Astrocyte of the hippocampus (primary cell): Measurements from ENCODE around the gene CHIC2.

Experiments used
- DNase-seq: peaks from one replicate; pipeline ENCODE4 v3.0.0; 2011; ENCODE audit warnings: low read depth, low spot score

The CHIC2 gene

GRCh38 chr4:54093324-54094240, 29.2 kb upstream of the CHIC2 start:
- DNase-seq: no peak

DNA sequence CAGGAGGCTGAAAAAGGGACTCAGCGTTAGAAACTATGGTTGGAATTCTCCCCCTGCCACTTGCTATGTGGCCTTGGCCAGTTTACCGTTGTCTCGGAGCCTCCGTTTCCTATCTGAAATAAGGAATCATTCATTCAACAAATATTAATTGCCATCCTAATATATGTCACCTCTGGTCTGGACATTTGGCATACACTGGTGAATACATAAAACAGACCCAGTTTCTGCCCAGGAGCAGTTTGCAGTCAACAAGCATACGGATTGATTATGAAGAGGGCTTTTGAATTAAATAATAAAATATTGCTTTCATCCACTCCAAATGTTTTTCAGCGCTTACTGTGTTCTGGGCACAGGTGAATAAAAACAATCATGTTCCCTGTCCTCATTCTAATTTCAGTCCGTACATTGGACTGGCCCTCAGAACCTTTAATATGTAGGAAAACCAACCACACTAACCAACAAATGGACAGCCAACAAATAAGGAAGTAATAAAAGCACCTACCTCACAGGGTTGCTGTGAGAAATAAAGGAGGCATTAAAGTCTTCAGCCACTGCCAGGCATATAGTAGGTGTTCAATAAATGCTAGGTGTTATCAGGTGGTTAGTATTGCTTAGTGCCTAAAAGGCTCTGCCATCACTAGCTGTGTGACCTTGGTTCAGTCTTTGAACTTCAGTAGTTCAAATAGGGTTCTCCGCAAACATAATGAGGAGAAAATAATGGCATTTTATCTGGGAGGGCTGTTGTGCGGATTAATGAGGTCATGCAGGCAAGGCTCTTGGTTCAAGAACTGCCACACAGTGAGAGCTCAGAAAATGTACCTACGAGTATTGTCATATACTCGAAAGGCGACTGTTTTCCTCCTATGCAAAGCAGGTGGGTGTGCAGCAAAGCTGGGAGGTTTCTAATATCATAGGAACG, 28.3 kb upstream of the CHIC2 start:
- no peak for DNase-seq

DNA sequence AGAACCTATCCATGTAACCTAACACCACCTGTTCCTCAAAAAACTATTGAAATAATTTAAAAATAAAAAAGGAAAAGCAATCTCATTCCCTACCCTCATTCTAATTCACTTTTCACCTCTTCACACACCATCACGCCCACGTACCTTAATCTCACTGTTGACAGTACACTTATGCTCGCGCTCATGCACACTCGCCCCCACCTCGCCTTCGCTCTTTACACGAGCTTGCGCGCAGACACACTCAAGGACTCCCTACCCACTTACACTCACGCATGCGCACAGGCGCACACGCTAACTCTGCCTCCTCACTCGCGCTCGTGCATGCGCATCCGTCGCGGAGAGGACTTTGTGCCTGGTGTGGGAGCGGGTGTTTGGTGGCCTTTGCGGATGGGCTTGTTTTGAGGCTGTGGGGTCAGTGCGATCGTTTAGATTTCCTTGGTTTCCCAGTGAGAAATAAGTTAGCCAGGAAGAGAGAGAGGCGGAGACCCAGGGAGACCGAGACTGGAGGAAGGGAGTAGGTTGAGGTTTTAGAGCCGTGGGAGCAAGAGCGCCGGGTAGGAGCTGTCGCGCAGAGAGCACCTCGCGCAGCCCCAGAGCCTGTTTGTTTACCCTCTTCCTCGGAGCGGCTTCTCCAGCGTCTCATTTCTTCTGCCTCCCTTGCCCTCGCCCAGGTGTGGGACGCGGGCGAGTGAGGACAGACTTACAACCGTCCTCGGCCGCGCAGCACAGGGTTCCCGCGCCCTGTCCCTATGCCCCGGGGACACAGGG, 27.4 kb upstream of the CHIC2 start:
- DNase-seq: peak; percentile 77

DNA sequence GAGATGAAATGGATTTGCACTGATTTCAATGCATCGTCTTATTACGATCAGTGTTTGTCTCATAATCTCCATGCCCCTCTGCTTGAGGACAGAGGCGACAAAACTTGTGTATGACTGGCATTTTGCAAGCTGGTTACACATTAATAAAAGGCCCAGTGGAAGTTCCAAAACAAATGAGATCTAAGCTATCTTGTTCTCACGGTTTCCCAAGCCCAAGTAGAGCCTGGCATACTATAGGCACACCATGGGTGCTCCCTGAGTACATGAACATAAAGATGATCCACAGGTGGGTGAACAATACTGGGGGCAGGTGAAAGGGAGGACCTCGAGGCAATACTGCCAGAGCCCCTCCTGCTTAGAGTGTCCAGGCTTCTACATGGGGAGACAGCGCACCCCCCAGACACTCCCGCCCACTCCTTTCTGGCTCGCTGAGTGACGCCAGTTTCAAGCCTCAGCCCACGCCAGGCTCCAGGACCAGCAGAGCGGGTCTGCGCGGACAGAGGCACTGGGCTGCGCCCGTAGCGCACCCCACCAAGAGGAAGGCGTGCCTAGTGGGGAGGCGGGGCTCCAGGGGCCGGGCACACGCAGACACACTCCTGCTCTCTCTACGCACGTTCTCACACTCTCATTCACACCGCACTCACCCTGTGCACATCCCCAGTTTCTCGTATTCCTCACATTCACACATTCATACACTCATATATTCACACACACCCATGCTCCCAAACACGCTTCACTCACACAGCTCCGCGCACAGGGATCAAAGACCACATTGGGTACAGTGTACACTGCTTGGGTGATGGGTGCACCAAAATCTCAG, 26.6 kb upstream of the CHIC2 start:
- no peak for DNase-seq

- no peak for DNase-seq
These were observed 26.0 kb upstream of the CHIC2 start for GRCh38 chr4:54090404-54090803.

- DNase-seq: no peak
These were observed 25.5 kb upstream of the CHIC2 start for GRCh38 chr4:54089875-54090274.

DNA sequence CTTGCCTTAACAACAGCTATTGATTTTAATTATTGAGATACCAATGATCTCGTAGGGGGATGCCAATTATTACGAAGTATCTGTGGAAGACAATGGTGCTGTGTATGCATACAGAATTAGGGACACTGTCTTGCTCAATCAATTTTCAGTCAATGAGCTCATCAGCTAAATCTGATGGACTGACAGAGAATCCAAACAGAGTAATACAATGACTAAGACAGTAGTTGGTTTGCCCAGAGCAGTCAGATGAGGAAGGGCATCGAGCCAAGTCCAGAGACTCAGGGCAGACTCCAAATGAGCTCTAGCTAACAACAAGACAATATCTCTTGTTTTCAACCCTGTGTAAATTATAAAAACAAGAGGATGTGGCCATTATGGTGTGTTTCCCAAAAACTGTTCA, 20.9 kb upstream of the CHIC2 start:
- peak; percentile 75 for DNase-seq

DNA sequence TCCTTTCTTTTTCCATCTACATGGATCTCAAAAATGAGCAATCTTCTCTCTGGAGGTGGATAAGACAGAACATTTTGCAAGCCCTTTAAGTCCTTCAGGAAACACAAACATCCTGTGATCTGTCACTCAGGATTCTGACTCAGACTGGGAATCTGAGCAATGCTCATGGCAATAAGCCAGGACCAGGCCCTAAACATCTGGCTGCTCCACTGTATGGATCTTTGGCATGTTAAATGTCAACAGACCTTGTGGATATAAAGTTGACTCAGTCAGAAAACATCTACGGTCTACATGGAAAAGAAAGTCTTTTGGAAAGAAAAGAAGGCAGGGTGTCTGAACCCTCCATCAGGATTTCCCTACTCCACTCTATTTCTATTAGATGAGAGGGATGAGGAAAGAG, 17.8 kb upstream of the CHIC2 start:
- peak; percentile 93 for DNase-seq

DNA sequence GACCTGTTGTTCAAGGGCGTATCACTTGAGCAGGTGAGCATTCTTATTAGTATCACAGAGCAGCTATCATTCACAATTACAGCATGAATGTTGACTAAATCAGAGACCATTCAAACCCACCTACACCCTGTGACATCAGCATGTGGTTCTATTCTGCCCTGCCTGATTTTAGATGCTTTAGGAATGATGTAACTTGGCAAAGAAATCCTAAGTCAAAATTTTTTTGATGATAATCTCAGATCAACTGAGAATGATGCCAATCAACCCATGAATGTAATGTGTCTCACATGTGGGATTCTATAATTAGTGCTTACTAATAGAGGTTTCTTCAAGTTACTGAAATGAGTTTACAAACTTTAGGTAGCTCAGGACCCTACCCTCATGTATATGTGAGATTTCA, 13.4 kb upstream of the CHIC2 start:
- DNase-seq: no peak

DNA sequence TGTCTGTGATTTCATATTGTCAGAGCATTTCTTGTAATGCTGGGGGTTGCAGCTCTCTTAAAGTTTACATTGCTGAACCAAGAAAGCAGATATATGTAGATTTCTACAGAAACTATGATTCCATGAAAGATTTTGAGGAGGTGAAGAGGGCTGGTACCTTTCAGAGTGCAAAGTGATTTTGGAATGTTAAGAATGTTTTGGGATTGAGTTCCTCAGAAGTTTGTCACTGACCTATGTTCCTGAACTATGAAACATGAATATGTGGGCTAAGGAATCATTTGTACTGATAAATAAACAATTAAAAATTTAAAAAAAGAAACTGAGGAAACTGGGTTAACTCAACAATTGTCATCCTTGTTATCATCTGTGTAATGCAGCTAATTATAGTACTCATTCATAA, 12.3 kb upstream of the CHIC2 start:
- DNase-seq: peak; percentile 34

DNA sequence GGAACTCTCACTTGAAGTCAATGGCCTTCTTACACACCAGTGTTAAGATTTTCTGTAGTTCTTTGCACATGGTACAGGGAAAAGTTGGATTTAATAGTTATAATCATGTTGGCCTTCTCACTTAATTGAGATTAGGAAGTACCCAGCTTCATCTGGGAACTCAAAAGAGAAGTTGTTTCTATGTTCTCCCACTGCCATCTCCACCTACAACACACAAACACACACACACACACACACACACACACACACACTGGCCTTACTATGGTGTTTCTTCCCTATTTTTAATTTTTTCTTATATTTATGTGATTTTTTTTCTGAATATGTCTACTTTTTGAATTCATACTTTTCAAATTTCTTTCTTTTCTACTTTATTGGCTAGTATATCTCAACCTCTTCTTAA, 10.0 kb upstream of the CHIC2 start:
- no peak for DNase-seq

GRCh38 chr4:54073271-54073880, 9.0 kb upstream of the CHIC2 start:
- DNase-seq: no peak

GRCh38 chr4:54067166-54067565, 2.8 kb upstream of the CHIC2 start:
- DNase-seq: peak; percentile 65

DNA sequence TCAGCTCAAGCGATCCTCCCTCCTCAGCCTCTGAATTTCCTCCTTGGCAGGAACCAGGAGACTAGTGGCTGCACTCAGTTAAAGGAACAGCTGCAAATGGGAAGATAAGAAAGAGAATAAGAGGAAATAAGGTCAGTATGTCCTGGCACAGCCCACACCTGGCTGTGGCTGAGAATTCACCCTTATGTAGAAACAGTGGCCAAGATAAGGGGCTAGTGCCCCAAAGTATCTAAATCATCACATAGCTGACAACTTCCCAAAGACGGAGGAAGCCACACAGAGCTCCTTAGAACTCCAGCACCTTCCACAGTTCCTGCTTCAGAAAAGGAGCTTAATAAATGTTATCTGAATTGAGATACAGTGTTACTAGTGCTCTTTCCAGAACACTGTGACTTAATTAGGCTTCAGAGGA, 2.3 kb upstream of the CHIC2 start:
- DNase-seq: no peak

- DNase-seq: no peak
These were observed 1.6 kb upstream of the CHIC2 start for GRCh38 chr4:54066088-54066415.

DNA sequence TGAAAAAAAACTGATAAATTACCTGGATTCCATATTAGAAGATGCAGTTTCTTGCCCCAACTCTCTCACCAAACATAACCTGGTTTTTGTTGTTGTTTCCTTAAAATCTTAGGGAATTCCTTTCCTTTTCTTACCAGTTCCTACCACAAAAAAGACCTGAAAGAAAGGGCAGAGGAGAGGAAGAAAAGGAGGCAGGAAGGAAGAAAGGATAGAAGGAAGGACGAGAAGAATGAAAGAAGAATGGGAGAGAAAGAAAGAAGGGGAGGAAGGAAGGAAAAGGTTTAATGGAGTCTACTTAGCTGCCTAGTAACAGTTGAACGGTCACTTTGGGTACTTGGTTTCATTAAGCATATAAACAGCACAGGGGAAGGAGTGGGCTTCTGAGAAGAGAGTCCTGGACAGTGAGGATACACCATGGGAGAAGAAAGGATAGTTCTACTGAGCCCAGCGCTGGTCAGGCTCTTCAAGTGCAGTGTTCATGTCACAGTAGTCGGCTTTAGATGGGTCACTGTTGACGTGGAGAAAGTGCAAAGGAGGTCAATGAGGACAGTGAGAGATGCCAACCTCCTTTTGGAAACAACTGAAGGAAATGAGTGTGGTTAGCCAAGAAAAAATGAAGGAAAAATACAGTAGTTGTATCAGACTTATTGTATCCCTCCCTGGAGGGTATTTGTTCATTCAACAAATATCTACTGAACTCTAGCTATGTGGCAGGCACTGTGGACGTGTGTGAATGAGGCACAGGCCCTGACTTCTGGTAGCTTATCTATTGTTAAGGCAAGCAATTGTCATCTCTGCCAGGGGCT, 1.1 kb upstream of the CHIC2 start:
- DNase-seq: no peak

- peak; percentile 56 for DNase-seq
These were observed 578 bp downstream of the CHIC2 start for GRCh38 chr4:54063737-54064316.

DNA sequence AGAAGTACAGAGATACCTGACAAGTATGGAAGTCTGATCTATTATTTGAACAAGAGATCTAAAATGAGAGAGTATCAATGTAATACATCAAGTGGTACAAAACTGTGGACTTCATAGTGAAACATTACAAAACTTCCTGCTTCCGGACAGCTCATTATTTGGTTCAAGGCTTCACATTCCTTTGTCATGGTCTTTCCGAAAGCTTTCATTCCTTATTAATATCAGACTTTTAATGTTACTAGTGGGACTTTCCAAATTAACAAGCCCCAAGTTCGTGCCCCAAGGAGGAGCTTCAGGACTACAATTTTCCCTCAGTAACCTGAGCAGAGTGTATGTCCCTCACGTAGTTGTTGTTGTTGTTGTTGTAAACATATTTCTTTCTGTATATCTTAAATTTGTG, 1.2 kb downstream of the CHIC2 start:
- peak; percentile 46 for DNase-seq

GRCh38 chr4:54062392-54062791, 2.0 kb downstream of the CHIC2 start:
- DNase-seq: no peak
